Mesenchymal stem cell (in vitro differentiated cells and primary cell): Measurements from ENCODE around the gene ZFP3.

Source experiments
- DNase-seq: peaks from one replicate; pipeline ENCODE4 v3.0.0-alpha.2; 2013
- H2AFZ ChIP-seq: one replicate; pipeline ENCODE4 v1.6.1; 2013; ENCODE audit warnings: low read depth, mild to moderate bottlenecking, control low read depth, inconsistent platforms, low read length, moderate library complexity
- H2AK5ac ChIP-seq: 2 replicates; pipeline ENCODE4 v1.6.1; 2013; ENCODE audit warnings: low read length, moderate library complexity, mild to moderate bottlenecking, inconsistent platforms; ENCODE audit not compliant: severe bottlenecking
- H2BK120ac ChIP-seq: one replicate; pipeline ENCODE4 v1.6.1; 2013; ENCODE audit warnings: low read depth, mild to moderate bottlenecking, inconsistent platforms, low read length, moderate library complexity
- H2BK12ac ChIP-seq, 2 experiments: one replicate each; pipeline ENCODE4 v1.6.1; 2013; ENCODE audit warnings: inconsistent platforms in 2 of 2, low read length in 2 of 2, mild to moderate bottlenecking in 2 of 2, moderate library complexity in 2 of 2, control low read depth in 1 of 2
- H2BK15ac ChIP-seq: one replicate; pipeline ENCODE4 v1.6.1; 2013; ENCODE audit warnings: mild to moderate bottlenecking, low read depth, inconsistent platforms; ENCODE audit not compliant: poor library complexity, severe bottlenecking
- H2BK5ac ChIP-seq: 2 replicates; pipeline ENCODE4 v1.6.1; 2013; ENCODE audit warnings: low read depth, mild to moderate bottlenecking, low read length, control low read depth, inconsistent platforms; ENCODE audit not compliant: poor library complexity, severe bottlenecking
- H3K14ac ChIP-seq, 2 experiments: one replicate each; pipeline ENCODE4 v1.6.1; 2013; ENCODE audit warnings: inconsistent platforms in 2 of 2, low read length in 2 of 2, control low read depth in 1 of 2, mild to moderate bottlenecking in 1 of 2, moderate library complexity in 1 of 2
- H3K18ac ChIP-seq, 2 experiments: one replicate each; pipeline ENCODE4 v1.6.1; 2013; ENCODE audit warnings: inconsistent platforms in 2 of 2, low read length in 2 of 2, control low read depth in 1 of 2, low read depth in 1 of 2, mild to moderate bottlenecking in 1 of 2
- H3K23ac ChIP-seq, 2 experiments: one replicate each; pipeline ENCODE4 v1.6.1; 2013; ENCODE audit warnings: inconsistent platforms in 2 of 2, low read length in 2 of 2, mild to moderate bottlenecking in 2 of 2, moderate library complexity in 2 of 2, control low read depth in 1 of 2
- H3K27ac ChIP-seq: 2 replicates; pipeline ENCODE4 v1.5.1; 2013; ENCODE audit warnings: mild to moderate bottlenecking, moderate library complexity, low read length, control low read depth, inconsistent platforms; ENCODE audit not compliant: poor library complexity, severe bottlenecking
- H3K27me3 ChIP-seq, 2 experiments: 2 replicates each; pipeline versions ENCODE4 v1.6.1 to v1.7.0; 2013; ENCODE audit warnings: low read length in 2 of 2, mild to moderate bottlenecking in 2 of 2, moderate library complexity in 2 of 2, control low read depth in 1 of 2, inconsistent platforms in 1 of 2; ENCODE audit not compliant: control insufficient read depth in 1 of 2, insufficient read depth in 1 of 2
- H3K36me3 ChIP-seq, 2 experiments: 2 replicates each; pipeline versions ENCODE4 v1.6.1 to v1.7.0; 2013; ENCODE audit warnings: low read length in 2 of 2, control low read depth in 1 of 2, inconsistent platforms in 1 of 2, low read depth in 1 of 2, mild to moderate bottlenecking in 1 of 2; ENCODE audit not compliant: insufficient read depth in 2 of 2, control insufficient read depth in 1 of 2
- H3K4ac ChIP-seq, 2 experiments: one replicate each; pipeline ENCODE4 v1.6.1; 2013; ENCODE audit warnings: inconsistent platforms in 2 of 2, low read length in 2 of 2, mild to moderate bottlenecking in 2 of 2, moderate library complexity in 2 of 2, control low read depth in 1 of 2, low read depth in 1 of 2
- H3K4me1 ChIP-seq: 2 replicates; pipeline ENCODE4 v1.6.1; 2013; ENCODE audit warnings: low read depth, low read length, control low read depth; ENCODE audit not compliant: control insufficient read depth, insufficient read depth
- H3K4me2 ChIP-seq: 2 replicates; pipeline ENCODE4 v1.6.1; 2013; ENCODE audit warnings: low read length, mild to moderate bottlenecking, inconsistent platforms; ENCODE audit not compliant: poor library complexity, severe bottlenecking
- H3K4me3 ChIP-seq, 2 experiments: 2 replicates each; pipeline versions ENCODE4 v1.5.1 to v1.7.0; 2013; ENCODE audit warnings: low read length in 2 of 2, mild to moderate bottlenecking in 2 of 2, control low read depth in 1 of 2, low read depth in 1 of 2; ENCODE audit not compliant: insufficient read depth in 1 of 2
- H3K79me1 ChIP-seq: replicated peaks from 2 replicates; pipeline ENCODE4 v1.6.1; 2013; ENCODE audit warnings: mild to moderate bottlenecking, control low read depth, low read length, inconsistent platforms; ENCODE audit not compliant: poor library complexity, severe bottlenecking
- H3K9ac ChIP-seq: 2 replicates; pipeline ENCODE4 v1.7.0; 2013; ENCODE audit warnings: mild to moderate bottlenecking, low read length, moderate library complexity
- H3K9me3 ChIP-seq: 2 replicates; pipeline ENCODE4 v1.7.0; 2013; ENCODE audit warnings: mild to moderate bottlenecking, low read length; ENCODE audit not compliant: control insufficient read depth
- H4K8ac ChIP-seq: one replicate; pipeline ENCODE4 v1.6.1; 2013; ENCODE audit warnings: inconsistent platforms, mild to moderate bottlenecking, low read length, moderate library complexity
- H4K91ac ChIP-seq: one replicate; pipeline ENCODE4 v1.6.1; 2013; ENCODE audit warnings: mild to moderate bottlenecking, low read length, inconsistent platforms
- WGBS: methylation state at CpG from one replicate; pipeline ENCODE4 v1.1.7; 2013; ENCODE audit warnings: mixed read lengths; 5-methylcytosine and 5-hydroxymethylcytosine counted together

ZFP3 gene

DNA sequence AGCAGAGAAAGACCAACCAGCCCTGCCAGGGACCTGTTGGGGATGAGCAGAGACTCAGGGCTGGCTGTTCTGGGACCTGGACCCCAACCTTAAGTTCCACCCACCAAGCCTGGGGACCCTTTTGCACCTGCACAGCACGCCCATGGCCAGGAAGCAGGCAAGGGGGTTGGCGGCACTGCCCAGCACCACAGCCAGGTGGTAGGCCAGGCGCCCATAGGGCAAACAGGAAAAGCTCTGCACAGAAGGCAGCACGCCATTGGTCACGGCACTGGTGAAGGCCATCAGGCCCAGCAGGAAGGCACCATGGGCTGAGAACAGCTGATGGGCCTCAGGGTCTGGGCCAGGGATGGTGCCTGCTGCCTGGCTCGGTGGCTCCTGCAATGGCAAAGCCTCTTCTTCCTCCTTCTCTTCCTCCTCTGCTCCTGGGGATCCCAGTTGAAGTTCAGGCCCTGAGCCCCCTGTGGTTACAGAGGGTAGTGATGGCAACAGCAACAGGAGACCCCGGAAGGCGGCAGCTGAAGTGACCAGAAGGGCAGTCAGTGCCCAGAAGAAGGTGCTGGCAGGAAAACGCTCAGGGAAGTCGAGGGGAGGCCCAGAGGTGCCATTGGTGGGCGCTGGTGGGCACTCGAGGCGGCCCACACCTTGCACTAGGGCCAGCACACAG, 44.8 kb upstream of the ZFP3 start:
- no peak overlapping the region for H2AFZ ChIP-seq
- H3K79me1 ChIP-seq: no peaks in the 10 kb centered on the region
- no peaks in the 10 kb centered on the region for H3K9me3 ChIP-seq
- H3K4me3 ChIP-seq: no peak overlapping the region
- no peak overlapping the region for H2BK5ac ChIP-seq
- H3K18ac ChIP-seq: no peak overlapping the region
- H3K9ac ChIP-seq: no peak overlapping the region
- no peak overlapping the region for H2BK15ac ChIP-seq
- no peak overlapping the region for H4K8ac ChIP-seq
- no peak overlapping the region for H3K14ac ChIP-seq
- no peak overlapping the region for H2AK5ac ChIP-seq
- no peak overlapping the region for H3K4ac ChIP-seq
- 91% methylated on average over 13 of the region's 13 CpGs for WGBS
- DNase-seq: no peak
- no peak overlapping the region for H4K91ac ChIP-seq
- H3K36me3 ChIP-seq: no peaks in the 10 kb centered on the region
- H3K27ac ChIP-seq: no peak overlapping the region
- peaks cover 6 to 9% of the 10 kb centered on the region in 2 experiments for H3K27me3 ChIP-seq
- H2BK12ac ChIP-seq: no peak overlapping the region
- H2BK120ac ChIP-seq: no peak overlapping the region
- H3K4me2 ChIP-seq: no peak overlapping the region
- no peak overlapping the region for H3K23ac ChIP-seq
- H3K4me1 ChIP-seq: peaks cover 3% of the 10 kb centered on the region

DNA sequence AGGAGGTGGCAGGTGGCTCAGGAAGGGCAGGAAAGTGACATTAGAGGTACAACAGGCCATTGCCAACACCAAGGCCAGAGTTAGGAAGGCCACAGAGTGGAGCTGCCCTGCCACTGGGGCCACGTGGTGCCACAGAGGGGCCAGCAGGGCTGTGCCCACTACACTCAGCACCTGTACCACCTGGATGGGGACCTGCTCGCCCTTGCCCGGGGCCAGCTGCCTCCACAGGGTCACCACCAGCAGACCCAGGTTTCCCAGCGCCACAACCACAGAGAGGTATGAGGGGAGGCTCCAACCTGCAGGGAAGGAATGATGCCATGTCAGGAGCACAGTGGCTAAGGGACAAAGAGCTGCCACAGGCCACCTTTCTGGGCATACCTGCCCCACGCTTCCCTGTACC, 44.2 kb upstream of the ZFP3 start:
- H3K4me2 ChIP-seq: no peak overlapping the region
- 85% methylated on average over 5 of the region's 5 CpGs for WGBS
- no peak overlapping the region for H2AFZ ChIP-seq
- no peaks in the 10 kb centered on the region for H3K9me3 ChIP-seq
- no peak overlapping the region for H3K23ac ChIP-seq
- H2BK15ac ChIP-seq: no peak overlapping the region
- H4K8ac ChIP-seq: no peak overlapping the region
- no peak overlapping the region for H3K18ac ChIP-seq
- no peak overlapping the region for H3K14ac ChIP-seq
- no peak for DNase-seq
- peaks cover 3% of the 10 kb centered on the region for H3K4me1 ChIP-seq
- peaks cover 6 to 9% of the 10 kb centered on the region in 2 experiments for H3K27me3 ChIP-seq
- no peak overlapping the region for H3K4me3 ChIP-seq
- no peak overlapping the region for H2BK120ac ChIP-seq
- H4K91ac ChIP-seq: no peak overlapping the region
- H3K27ac ChIP-seq: no peak overlapping the region
- H3K9ac ChIP-seq: no peak overlapping the region
- no peak overlapping the region for H3K4ac ChIP-seq
- H2BK12ac ChIP-seq: no peak overlapping the region
- H2AK5ac ChIP-seq: no peak overlapping the region
- H3K79me1 ChIP-seq: no peaks in the 10 kb centered on the region
- no peaks in the 10 kb centered on the region for H3K36me3 ChIP-seq
- no peak overlapping the region for H2BK5ac ChIP-seq

DNA sequence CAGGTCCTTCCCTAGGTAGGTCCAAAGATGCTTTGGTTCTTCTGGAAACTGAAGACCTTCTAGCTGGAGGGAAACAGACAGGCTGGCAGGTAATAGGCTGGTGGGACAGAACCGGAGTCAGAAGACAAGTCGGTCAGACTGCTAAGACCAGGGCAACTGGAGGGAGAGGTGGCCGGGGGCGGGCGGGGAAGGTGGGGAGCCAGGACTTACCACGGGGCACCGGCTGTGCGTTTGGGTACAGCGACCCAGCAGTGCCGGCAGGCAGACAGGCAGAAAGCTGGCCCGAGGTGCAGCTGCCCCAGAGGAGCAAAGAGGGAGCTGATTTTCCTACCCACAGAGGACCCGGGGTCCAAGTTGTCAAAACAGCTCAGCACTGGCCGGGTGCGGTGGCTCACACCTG, 43.6 kb upstream of the ZFP3 start:
- H3K18ac ChIP-seq: no peak overlapping the region
- DNase-seq: no peak

DNA sequence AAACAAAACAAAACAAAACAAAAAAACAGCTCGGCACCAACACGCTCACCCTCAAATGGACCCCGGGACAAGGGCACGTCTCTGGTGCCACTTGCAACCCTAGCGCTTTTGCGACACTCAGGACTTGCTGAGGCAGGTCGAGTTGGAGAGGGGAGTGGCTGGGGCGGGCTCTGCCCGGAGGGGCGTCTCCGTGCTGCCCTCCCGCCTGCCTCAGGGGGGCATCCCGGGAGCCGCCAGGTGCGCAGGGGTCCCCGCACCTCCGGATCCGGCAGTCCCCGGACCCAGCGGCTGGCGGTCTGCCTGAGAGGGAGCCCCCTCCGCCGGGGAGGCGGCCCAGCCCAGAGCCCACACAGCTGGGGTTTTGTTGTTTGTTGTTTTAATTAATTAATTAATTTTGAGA, 43.0 kb upstream of the ZFP3 start, which contains the start of gene SLC52A1:
SLC52A1 (minus strand) TSS at position 112 of the 400 bp plus-strand sequence. CDS start 820 bp downstream, outside the sequence.
- Histone ChIP-seq H3K18ac (no peak within 1 kb of the TSS), H2AFZ (no peak within 1 kb of the TSS), H3K27me3 (peaks cover 6 to 9% of the 10 kb centered on the region in 2 experiments), H3K23ac (no peak within 1 kb of the TSS), H2BK5ac (no peak within 1 kb of the TSS), H3K4me1 (peaks cover 3% of the 10 kb centered on the region), H2BK15ac (no peak within 1 kb of the TSS), H4K91ac (peak within 1 kb of the TSS; percentile 8), H2BK12ac (peak within 1 kb of the TSS in 1 of 2 experiments; percentile 47), H4K8ac (no peak within 1 kb of the TSS), H3K14ac (no peak within 1 kb of the TSS), H3K9ac (peak within 1 kb of the TSS; percentile 53), H3K27ac (no peak within 1 kb of the TSS), H3K36me3 (no peaks in the 10 kb centered on the region), H3K4me3 (peak within 1 kb of the TSS in 1 of 2 experiments; percentile 71), H2AK5ac (no peak within 1 kb of the TSS), H3K4me2 (peak within 1 kb of the TSS; percentile 23), H2BK120ac (no peak within 1 kb of the TSS), H3K4ac (no peak within 1 kb of the TSS), H3K79me1 (no peaks in the 10 kb centered on the region), H3K9me3 (no peaks in the 10 kb centered on the region)
- WGBS: 21% methylated on average over 12 of the region's 24 CpGs
- DNase-seq: no peak

More for the DNA sequence above, 43.6 kb upstream of the ZFP3 start:
- H2BK12ac ChIP-seq: no peak overlapping the region
- no peak overlapping the region for H3K4me3 ChIP-seq
- H3K9ac ChIP-seq: no peak overlapping the region
- H2BK15ac ChIP-seq: no peak overlapping the region
- H3K14ac ChIP-seq: no peak overlapping the region
- no peak overlapping the region for H2AFZ ChIP-seq
- no peak overlapping the region for H2BK5ac ChIP-seq
- no peak overlapping the region for H3K4me2 ChIP-seq
- peaks cover 6 to 9% of the 10 kb centered on the region in 2 experiments for H3K27me3 ChIP-seq
- H3K79me1 ChIP-seq: no peaks in the 10 kb centered on the region
- H2BK120ac ChIP-seq: no peak overlapping the region
- no peak overlapping the region for H3K23ac ChIP-seq
- no peaks in the 10 kb centered on the region for H3K36me3 ChIP-seq
- H3K27ac ChIP-seq: no peak overlapping the region
- no peak overlapping the region for H3K4ac ChIP-seq
- H3K4me1 ChIP-seq: peaks cover 3% of the 10 kb centered on the region
- H3K9me3 ChIP-seq: no peaks in the 10 kb centered on the region
- 93% methylated on average over 14 of the region's 14 CpGs for WGBS
- no peak overlapping the region for H4K8ac ChIP-seq
- no peak overlapping the region for H2AK5ac ChIP-seq
- H4K91ac ChIP-seq: peak overlapping the region; percentile 8
